ENCODE data around the gene CTTNBP2. TPM values are rescaled to one million over a fixed set of nuclear protein-coding genes. Genes with fewer than 3 reads are reported as not detected.

The CTTNBP2 gene
- total RNA-seq, 1 experiment from 2014 or later: 17.6 TPM

GRCh38 chr7:117835016-117835664 lies 38.1 kb downstream of the CTTNBP2 start:
- no peak overlapping the region for H3K9ac ChIP-seq (ENCODE audit: extremely low read depth, insufficient read length, low read length)
- no peak overlapping the region for H2AFZ ChIP-seq (ENCODE audit: low read length)
- H2BK120ac ChIP-seq (ENCODE audit: low read depth, low read length, poor library complexity, severe bottlenecking): no peak overlapping the region
- no peaks in the 10 kb centered on the region for H3K27me3 ChIP-seq (ENCODE audit: insufficient read depth, low read length)
- no peaks in the 10 kb centered on the region for H3K9me3 ChIP-seq (ENCODE audit: control insufficient read depth, low read depth, low read length)
- no peak overlapping the region for H2BK12ac ChIP-seq (ENCODE audit: insufficient read length, low read depth, low read length)
- no peak overlapping the region for H2AK5ac ChIP-seq (ENCODE audit: insufficient read length, low read length)
- H3K4me2 ChIP-seq (ENCODE audit: insufficient read depth, insufficient read length, low read length): no peak overlapping the region
- H2BK20ac ChIP-seq (ENCODE audit: low read depth, low read length, poor library complexity, severe bottlenecking): no peak overlapping the region
- no peaks in the 10 kb centered on the region for H4K20me1 ChIP-seq (ENCODE audit: control insufficient read depth, insufficient read depth, insufficient read length)
- peaks cover 6% of the 10 kb centered on the region; the same call in 1 of the 2 replicates for H3K4me1 ChIP-seq (ENCODE audit: insufficient read depth, low read length)
- H2BK5ac ChIP-seq (ENCODE audit: insufficient read length, low read length): no peak overlapping the region
- Mint-ChIP-seq H3K4me3 (no peak overlapping the region), H3K27me3 (ENCODE audit: low read depth) (no peaks in the 10 kb centered on the region), H3K9me3 (no peaks in the 10 kb centered on the region), H3K36me3 (ENCODE audit: insufficient read depth in 1 of 3, low read depth in 3 of 3) (peaks cover 18 to 25% (median 25%) of the 10 kb centered on the region in 3 experiments), H3K4me1 (peaks cover 31 to 33% of the 10 kb centered on the region in 2 experiments), H3K27ac (peak overlapping the region; percentile 57 to 96 (median 88); a peak in 6 of 7 replicates)
- H3K23ac ChIP-seq (ENCODE audit: insufficient read length, low read depth, low read length): no peak overlapping the region
- H3K23me2 ChIP-seq (ENCODE audit: insufficient read length, low read depth, low read length, poor library complexity, severe bottlenecking): no peaks in the 10 kb centered on the region
- no peaks in the 10 kb centered on the region for H3K79me1 ChIP-seq (ENCODE audit: insufficient read depth, low read depth, low read length, poor library complexity, severe bottlenecking)
- peak; percentile 24; the same call in 1 of the 3 replicates for TF ChIP-seq CTCF (conservative IDR thresholded peaks at IDR 0.05)
- no peak overlapping the region for H3K14ac ChIP-seq (ENCODE audit: insufficient read depth, low read length)
- H4K8ac ChIP-seq (replicated peaks; ENCODE audit: insufficient read length, low read depth, low read length): no peak overlapping the region
- H3K79me2 ChIP-seq (ENCODE audit: insufficient read depth, low read length): peaks cover 2% of the 10 kb centered on the region; the same call in 1 of the 2 replicates
- WGBS (ENCODE audit: extremely low coverage, insufficient read length, low lambda C conversion rate): no CpG with 5 or more reads among the region's 4 CpGs
- peak overlapping the region; percentile 2 for H3K27ac ChIP-seq (ENCODE audit: insufficient read length, low read depth, low read length)
- H4K91ac ChIP-seq (ENCODE audit: insufficient read length, low read depth, low read length): no peak overlapping the region
- H3K4ac ChIP-seq (ENCODE audit: low read depth, low read length): no peak overlapping the region
- H4K5ac ChIP-seq (ENCODE audit: insufficient read length, low read depth, low read length): no peak overlapping the region
- H3T11ph ChIP-seq (ENCODE audit: low read length): no peak overlapping the region
- no peak overlapping the region for H2BK15ac ChIP-seq (ENCODE audit: low read depth, low read length)
- DNase-seq: peak; percentile 37
- H3K56ac ChIP-seq (ENCODE audit: insufficient read length, low read depth, low read length): no peak overlapping the region
- H3K18ac ChIP-seq (ENCODE audit: insufficient read length, low read depth, low read length): no peak overlapping the region
